Osteocyte (in vitro differentiated cells): ENCODE results near the gene RALBP1. TPM values are rescaled to one million over a fixed set of nuclear protein-coding genes. Genes with fewer than 3 reads are reported as not detected.

Experiments
- DNase-seq: peaks from one replicate; pipeline ENCODE4 v3.0.0; 2021; ENCODE audit warnings: mixed read lengths; ENCODE audit not compliant: unreplicated experiment; ENCODE audit errors: extremely low spot score
- H3K27ac Mint-ChIP-seq: one replicate; pipeline ENCODE4 v1.8.0; 2021; ENCODE audit warnings: mild to moderate bottlenecking, mixed read lengths; ENCODE audit not compliant: unreplicated experiment
- H3K27me3 Mint-ChIP-seq: one replicate; pipeline ENCODE4 v1.8.0; 2021; ENCODE audit warnings: mixed read lengths; ENCODE audit not compliant: unreplicated experiment
- H3K36me3 Mint-ChIP-seq: one replicate; pipeline ENCODE4 v1.8.0; 2021; ENCODE audit warnings: mixed read lengths; ENCODE audit not compliant: unreplicated experiment
- H3K4me1 Mint-ChIP-seq: one replicate; pipeline ENCODE4 v1.8.0; 2021; ENCODE audit warnings: mixed read lengths; ENCODE audit not compliant: unreplicated experiment
- H3K4me3 Mint-ChIP-seq: one replicate; pipeline ENCODE4 v1.8.0; 2021; ENCODE audit warnings: mild to moderate bottlenecking, moderate library complexity, mixed read lengths; ENCODE audit not compliant: unreplicated experiment
- H3K9me3 Mint-ChIP-seq: one replicate; pipeline ENCODE4 v1.8.0; 2021; ENCODE audit warnings: mixed read lengths; ENCODE audit not compliant: unreplicated experiment
- CTCF ChIP-seq: fragments of 200-600 bp; sonication (generic); IDR thresholded peaks from 2 replicates; pipeline ENCODE4 v1.5.0; 2021; ENCODE audit warnings: antibody characterized with exemption, mild to moderate bottlenecking, moderate library complexity
- total RNA-seq: library from RNA; stranded (reverse); gene quantifications from 2 replicates; pipeline ENCODE4 v1.2.1, GENCODE V29; 2021

Gene RALBP1
- total RNA-seq, 1 donor from 2014 or later = 50.9 TPM

- Mint-ChIP-seq H3K4me3 (no peak overlapping the region), H3K9me3 (no peaks in the 10 kb centered on the region), H3K27ac (no peak overlapping the region), H3K27me3 (no peaks in the 10 kb centered on the region), H3K4me1 (peaks cover 8% of the 10 kb centered on the region), H3K36me3 (peaks cover 40% of the 10 kb centered on the region)
- no peak for DNase-seq
- TF ChIP-seq CTCF = no peak
Measured at GRCh38 chr18:9571546-9571945, 96.2 kb downstream of the RALBP1 start.

- H3K4me1 Mint-ChIP-seq = peaks cover 9% of the 10 kb centered on the region
- no peak for DNase-seq
Measured at GRCh38 chr18:9574473-9575115, 99.3 kb downstream of the RALBP1 start.

DNA sequence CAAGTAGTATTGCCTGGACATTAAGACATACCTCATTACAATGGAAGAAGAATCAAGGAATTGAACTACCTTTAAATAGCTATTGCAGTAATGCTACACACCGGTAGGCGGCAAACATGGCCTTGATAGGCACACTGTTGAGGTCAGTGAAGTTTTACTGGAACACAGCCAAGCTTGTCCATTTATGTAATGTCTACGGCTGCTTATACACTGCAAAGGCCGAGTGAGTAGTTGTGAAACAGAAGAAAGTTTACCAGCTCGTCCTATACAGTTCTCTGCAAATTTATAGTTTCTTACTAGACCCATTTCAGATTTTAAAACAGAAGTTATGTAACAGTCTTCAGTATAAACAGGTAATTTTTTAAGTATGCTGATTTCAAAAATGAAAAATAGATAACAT lies 100.2 kb downstream of the RALBP1 start:
- H3K27ac Mint-ChIP-seq = peak overlapping the region; percentile 45
- H3K27me3 Mint-ChIP-seq = no peaks in the 10 kb centered on the region
- H3K9me3 Mint-ChIP-seq = no peaks in the 10 kb centered on the region
- DNase-seq = peak; percentile 90
- H3K36me3 Mint-ChIP-seq = peaks cover 36% of the 10 kb centered on the region
- TF ChIP-seq CTCF = peak; percentile 83
- H3K4me3 Mint-ChIP-seq = no peak overlapping the region
- peaks cover 9% of the 10 kb centered on the region for H3K4me1 Mint-ChIP-seq

More at GRCh38 chr18:9574473-9575115, 99.3 kb downstream of the RALBP1 start:
- no peaks in the 10 kb centered on the region for H3K27me3 Mint-ChIP-seq
- no peaks in the 10 kb centered on the region for H3K9me3 Mint-ChIP-seq
- H3K27ac Mint-ChIP-seq = no peak overlapping the region
- no peak overlapping the region for H3K4me3 Mint-ChIP-seq
- no peak for TF ChIP-seq CTCF
- peaks cover 35% of the 10 kb centered on the region for H3K36me3 Mint-ChIP-seq

DNA sequence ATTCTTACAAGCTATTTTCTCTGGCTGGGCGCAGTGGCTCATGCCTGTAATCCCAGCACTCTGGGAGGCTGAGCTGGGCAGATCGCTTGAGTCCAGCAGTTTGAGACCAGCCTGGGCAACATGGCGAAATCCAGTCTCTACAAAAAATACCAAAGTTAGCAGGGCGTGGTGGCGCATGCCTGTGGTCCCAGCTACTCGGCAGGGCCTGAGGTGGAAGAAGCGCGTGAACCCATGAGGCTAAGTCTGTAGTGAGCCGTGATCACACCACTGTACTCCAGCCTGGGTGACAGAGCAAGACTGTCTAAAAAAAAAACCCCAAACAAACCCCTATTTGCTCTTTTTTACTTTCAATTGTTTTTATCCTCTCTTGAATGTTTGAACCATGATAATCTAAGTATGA lies 102.0 kb downstream of the RALBP1 start:
- Mint-ChIP-seq H3K36me3 (peaks cover 43% of the 10 kb centered on the region), H3K4me3 (no peak overlapping the region), H3K4me1 (peaks cover 12% of the 10 kb centered on the region), H3K27ac (no peak overlapping the region), H3K9me3 (peaks cover 11% of the 10 kb centered on the region), H3K27me3 (no peaks in the 10 kb centered on the region)
- TF ChIP-seq CTCF = no peak
- DNase-seq = no peak

GRCh38 chr18:9578306-9578705 lies 103.0 kb downstream of the RALBP1 start:
- Mint-ChIP-seq H3K27ac (no peak overlapping the region), H3K9me3 (peaks cover 15% of the 10 kb centered on the region), H3K4me1 (peaks cover 12% of the 10 kb centered on the region), H3K36me3 (peaks cover 51% of the 10 kb centered on the region), H3K27me3 (no peaks in the 10 kb centered on the region), H3K4me3 (no peak overlapping the region)
- DNase-seq = no peak
- TF ChIP-seq CTCF = no peak
